ENCODE results near the gene TXLNG. TPM values are rescaled to one million over a fixed set of nuclear protein-coding genes. Genes with fewer than 3 reads are reported as not detected.
A peak's percentile ranks its signal among the peaks of the same experiment; 100 is the strongest.

The TXLNG gene
- total RNA-seq, 1 experiment from 2014 or later, result 17.4 TPM

DNA sequence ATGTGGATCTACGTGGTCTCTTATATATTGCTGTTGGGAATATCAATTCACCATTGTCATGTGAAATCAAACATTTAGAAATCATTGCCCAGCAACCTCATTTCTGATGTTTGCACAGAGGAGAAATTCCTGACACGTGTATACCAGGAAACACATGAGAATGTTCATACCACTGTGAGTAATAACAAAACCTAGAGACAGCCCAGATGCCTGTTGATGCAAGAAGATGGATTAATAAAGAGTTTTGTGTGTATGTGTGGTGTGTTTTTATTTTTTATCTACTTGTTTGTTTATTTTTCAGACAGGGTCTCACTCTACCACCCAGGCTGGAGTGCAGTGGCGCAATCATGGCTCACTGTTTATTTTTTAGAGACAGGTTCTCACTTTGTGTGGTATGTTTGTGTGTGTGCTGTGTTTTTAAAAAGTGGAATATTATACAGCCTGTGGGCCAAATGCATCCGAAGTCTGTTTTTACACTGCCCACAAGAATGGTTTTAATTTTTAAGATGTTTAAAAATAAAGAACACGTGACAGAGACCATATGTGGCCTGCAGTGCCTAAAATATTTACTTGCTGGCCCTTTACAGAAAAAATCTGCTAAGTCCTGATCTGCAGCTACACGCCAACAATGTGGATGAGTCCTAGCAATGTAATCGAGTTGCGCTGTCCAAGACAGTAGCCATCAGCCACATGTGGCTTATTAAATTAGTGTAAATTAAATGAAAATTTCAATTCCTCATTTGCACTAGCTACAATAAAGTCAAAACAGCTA, 39.2 kb downstream of the TXLNG start:
- DNase-seq, result peak in 1 of 2 experiments; percentile 51
- Histone ChIP-seq H3K4me3 (no peak overlapping the region), H3F3A (ENCODE audit: insufficient read depth, low read depth) (peaks cover 4% of the 10 kb centered on the region; the same call in 1 of the 2 replicates), H2AFZ (no peak overlapping the region), H3K27ac (no peak overlapping the region), H3K4me2 (no peak overlapping the region), H3K79me2 (ENCODE audit: low read depth) (0 out of 2 replicates have a peak, but pooled peaks cover 4% of the 10 kb centered on the region), H4K20me1 (ENCODE audit: insufficient read depth) (no peaks in the 10 kb centered on the region), H3K27me3 (ENCODE audit: insufficient read depth, low read depth) (no peaks in the 10 kb centered on the region), H3K4me1 (replicated peaks; ENCODE audit: insufficient read depth) (no peaks in the 10 kb centered on the region; the same call in 1 of the 2 replicates), H3K9me2 (ENCODE audit: insufficient read depth) (no peaks in the 10 kb centered on the region), H3K36me3 (ENCODE audit: low read depth) (0 out of 2 replicates have a peak, but pooled peaks cover 5% of the 10 kb centered on the region), H3K9me3 (ENCODE audit: insufficient read depth, low read depth) (no peaks in the 10 kb centered on the region)
- TF ChIP-seq EZH2 (IDR thresholded peaks at IDR 0.05; ENCODE audit: low read depth), result no peak
- TF ChIP-seq, protein P1, sequence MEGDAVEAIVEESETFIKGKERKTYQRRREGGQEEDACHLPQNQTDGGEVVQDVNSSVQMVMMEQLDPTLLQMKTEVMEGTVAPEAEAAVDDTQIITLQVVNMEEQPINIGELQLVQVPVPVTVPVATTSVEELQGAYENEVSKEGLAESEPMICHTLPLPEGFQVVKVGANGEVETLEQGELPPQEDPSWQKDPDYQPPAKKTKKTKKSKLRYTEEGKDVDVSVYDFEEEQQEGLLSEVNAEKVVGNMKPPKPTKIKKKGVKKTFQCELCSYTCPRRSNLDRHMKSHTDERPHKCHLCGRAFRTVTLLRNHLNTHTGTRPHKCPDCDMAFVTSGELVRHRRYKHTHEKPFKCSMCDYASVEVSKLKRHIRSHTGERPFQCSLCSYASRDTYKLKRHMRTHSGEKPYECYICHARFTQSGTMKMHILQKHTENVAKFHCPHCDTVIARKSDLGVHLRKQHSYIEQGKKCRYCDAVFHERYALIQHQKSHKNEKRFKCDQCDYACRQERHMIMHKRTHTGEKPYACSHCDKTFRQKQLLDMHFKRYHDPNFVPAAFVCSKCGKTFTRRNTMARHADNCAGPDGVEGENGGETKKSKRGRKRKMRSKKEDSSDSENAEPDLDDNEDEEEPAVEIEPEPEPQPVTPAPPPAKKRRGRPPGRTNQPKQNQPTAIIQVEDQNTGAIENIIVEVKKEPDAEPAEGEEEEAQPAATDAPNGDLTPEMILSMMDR (conservative IDR thresholded peaks at IDR 0.05), result no peak
- ChIA-PET CTCF (interaction anchor here (1.0 to 1.4 kb wide), 2 partner anchors 221 to 257 kb away, joined by 5 read pairs; no protein-coding TSS in a partner anchor), POLR2A (ENCODE audit: unreplicated experiment) (interaction anchor here (0.6 kb wide), 1 partner anchor 1015 kb away, joined by 3 read pairs; no protein-coding TSS in a partner anchor)
- intact Hi-C loops (cut with micrococcal nuclease; ENCODE audit: unreplicated experiment), result loop anchor here (1.0 to 10.0 kb wide), 4 partner anchors 221 to 869 kb away; partner anchors contain the start of gene NHS
- BruUV-seq (replicated peaks), result no TSS peak

DNA sequence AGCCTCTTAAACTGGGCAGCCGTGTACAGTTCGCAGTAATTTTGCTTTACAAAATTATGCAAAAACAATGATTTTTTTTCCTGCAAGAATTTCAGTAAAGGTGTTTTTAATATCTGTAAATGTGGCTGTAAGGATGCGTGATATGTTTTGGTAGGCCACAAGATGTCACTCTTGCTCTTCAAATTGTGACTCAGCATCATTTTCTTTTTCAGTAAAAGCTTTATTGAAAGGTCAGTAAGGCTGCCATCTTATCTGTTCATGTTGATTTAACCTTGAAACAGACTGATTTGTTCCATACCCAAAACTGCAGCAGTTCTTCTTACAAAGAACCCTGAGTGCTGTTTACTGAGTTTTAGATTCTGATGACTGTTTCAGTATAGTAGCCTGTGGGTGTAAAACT, 39.9 kb downstream of the TXLNG start:
- no peak overlapping the region for H3K4me2 ChIP-seq
- 0 out of 2 replicates have a peak, but pooled peaks cover 4% of the 10 kb centered on the region for H3K79me2 ChIP-seq (ENCODE audit: low read depth)
- H3K4me1 ChIP-seq (replicated peaks; ENCODE audit: insufficient read depth), result no peaks in the 10 kb centered on the region; the same call in 1 of the 2 replicates
- BruUV-seq (replicated peaks), result no TSS peak
- H3K27ac ChIP-seq, result no peak overlapping the region
- POLR2A ChIA-PET (ENCODE audit: unreplicated experiment), result no interaction called here
- H4K20me1 ChIP-seq (ENCODE audit: insufficient read depth), result no peaks in the 10 kb centered on the region
- peaks cover 4% of the 10 kb centered on the region; the same call in 1 of the 2 replicates for H3F3A ChIP-seq (ENCODE audit: insufficient read depth, low read depth)
- no peak overlapping the region for H2AFZ ChIP-seq
- H3K9me3 ChIP-seq (ENCODE audit: insufficient read depth, low read depth), result no peaks in the 10 kb centered on the region
- H3K4me3 ChIP-seq, result no peak overlapping the region
- no peaks in the 10 kb centered on the region for H3K27me3 ChIP-seq (ENCODE audit: insufficient read depth, low read depth)
- peak in 1 of 2 experiments; percentile 46 for DNase-seq
- no peaks in the 10 kb centered on the region for H3K9me2 ChIP-seq (ENCODE audit: insufficient read depth)
- intact Hi-C loops (cut with micrococcal nuclease; ENCODE audit: unreplicated experiment), result loop anchor here (1.0 to 10.0 kb wide), 4 partner anchors 220 to 869 kb away; partner anchors contain the start of gene NHS
- CTCF ChIA-PET, result interaction anchor here (0.6 to 1.4 kb wide), 3 partner anchors 220 to 301 kb away, joined by 3 to 5 read pairs (median 5); no protein-coding TSS in a partner anchor
- TF ChIP-seq, protein P1 (conservative IDR thresholded peaks at IDR 0.05), result peak; percentile 67
- TF ChIP-seq EZH2 (IDR thresholded peaks at IDR 0.05; ENCODE audit: low read depth), result no peak
- H3K36me3 ChIP-seq (ENCODE audit: low read depth), result 0 out of 2 replicates have a peak, but pooled peaks cover 5% of the 10 kb centered on the region

DNA sequence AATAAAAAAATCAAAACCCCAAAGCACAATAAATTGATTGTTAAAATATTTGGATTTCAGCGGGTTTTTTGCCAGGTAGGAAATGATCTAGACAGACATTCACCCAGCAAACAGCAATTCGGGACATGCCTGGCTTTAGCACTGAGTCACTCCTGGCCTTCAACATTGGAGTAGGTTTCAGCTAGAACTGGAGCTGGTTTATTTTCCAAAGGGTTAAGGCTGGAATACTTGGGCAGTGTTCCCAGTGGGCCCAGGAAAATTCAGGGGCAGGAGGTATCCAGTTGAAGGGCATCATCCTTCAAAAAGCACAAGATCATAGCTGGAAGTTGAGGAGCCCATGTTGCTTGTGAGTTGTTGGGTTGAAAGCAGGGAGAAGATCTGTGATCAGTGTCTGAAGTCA, 41.0 kb downstream of the TXLNG start:
- Histone ChIP-seq H3K27ac (no peak overlapping the region), H3F3A (ENCODE audit: insufficient read depth, low read depth) (peaks cover 4% of the 10 kb centered on the region; the same call in 1 of the 2 replicates), H3K4me2 (no peak overlapping the region), H3K4me1 (replicated peaks; ENCODE audit: insufficient read depth) (no peaks in the 10 kb centered on the region; the same call in 1 of the 2 replicates), H3K36me3 (ENCODE audit: low read depth) (0 out of 2 replicates have a peak, but pooled peaks cover 5% of the 10 kb centered on the region), H3K27me3 (ENCODE audit: insufficient read depth, low read depth) (no peaks in the 10 kb centered on the region), H3K4me3 (no peak overlapping the region), H3K9me3 (ENCODE audit: insufficient read depth, low read depth) (no peaks in the 10 kb centered on the region), H3K79me2 (ENCODE audit: low read depth) (0 out of 2 replicates have a peak, but pooled peaks cover 4% of the 10 kb centered on the region), H2AFZ (no peak overlapping the region), H3K9me2 (ENCODE audit: insufficient read depth) (no peaks in the 10 kb centered on the region), H4K20me1 (ENCODE audit: insufficient read depth) (no peaks in the 10 kb centered on the region)
- TF ChIP-seq EZH2 (IDR thresholded peaks at IDR 0.05; ENCODE audit: low read depth), result no peak
- TF ChIP-seq, protein P1 (conservative IDR thresholded peaks at IDR 0.05), result no peak
- DNase-seq, result no peak
- intact Hi-C loops (cut with micrococcal nuclease; ENCODE audit: unreplicated experiment), result loop anchor here (2.0 to 10.0 kb wide), 2 partner anchors 548 to 868 kb away; partner anchors contain the start of gene NHS
- CTCF ChIA-PET, result no interaction called here
- no TSS peak for BruUV-seq (replicated peaks)
- POLR2A ChIA-PET (ENCODE audit: unreplicated experiment), result no interaction called here
